BJ (cell line): ENCODE results near the gene DYNC1LI2. TPM values are rescaled to one million over a fixed set of nuclear protein-coding genes. Genes with fewer than 3 reads are reported as not detected.

Source experiments
- CTCF ChIA-PET: fragments of 350-600 bp; formaldehyde crosslinking; extraction: SDS; loops from one replicate; lab custom pipeline; 2021; ENCODE audit warnings: antibody characterized with exemption, inconsistent platforms; lab: Yijun Ruan, JAX
- POLR2A ChIA-PET: fragments of 300-600 bp; sonication (Branson Sonifier 250); formaldehyde crosslinking; extraction: SDS; loops from one replicate; lab custom pipeline; 2021; ENCODE audit warnings: antibody characterized with exemption; lab: Charles Lee
- DNase-seq: peaks from one replicate; pipeline ENCODE4 v3.0.0-alpha.2; 2011; ENCODE audit warnings: low read depth
- H3K27me3 ChIP-seq: 2 replicates; pipeline ENCODE4 v1.6.0; 2011; ENCODE audit warnings: low read length; ENCODE audit not compliant: control insufficient read depth, insufficient read depth
- H3K36me3 ChIP-seq: 2 replicates; pipeline ENCODE4 v1.5.1; 2011; ENCODE audit warnings: low read length; ENCODE audit not compliant: control insufficient read depth, insufficient read depth
- H3K4me3 ChIP-seq: 2 replicates; pipeline ENCODE4 v1.5.1; 2011; ENCODE audit warnings: low read depth, mild to moderate bottlenecking, control low read depth, low read length
- polyA plus RNA-seq: library from polyadenylated mRNA; depleted of rRNA; stranded (reverse); fragments of >200 nt; gene quantifications from 2 replicates; pipeline ENCODE4 v1.2.3, GENCODE V29; 2011
- TF ChIP-seq, protein P1 (sequence below): IDR thresholded peaks from 2 replicates; pipeline ENCODE4 v1.5.1; 2011; ENCODE audit warnings: low read depth, mild to moderate bottlenecking, control low read depth, inconsistent platforms, low read length, moderate library complexity; ENCODE audit not compliant: insufficient read depth

Gene DYNC1LI2
- polyA plus RNA-seq, 1 experiment: 82.0 TPM

DNA sequence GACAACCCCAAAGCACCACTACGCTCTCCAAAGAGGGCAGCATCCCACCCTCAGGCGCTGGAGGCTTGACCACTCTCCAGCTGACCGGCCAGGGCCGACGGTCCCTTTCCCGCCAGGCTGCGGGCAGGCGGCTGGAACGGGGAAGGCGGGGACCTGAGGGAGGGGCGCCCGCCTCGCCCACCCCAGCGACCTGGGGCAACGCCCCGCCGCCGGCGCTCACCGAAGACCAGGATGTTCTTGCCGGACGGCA lies 431 bp downstream of the DYNC1LI2 start:
- H3K27me3 ChIP-seq: no peaks in the 10 kb centered on the region; the same call in 1 of the 2 replicates
- POLR2A ChIA-PET: interaction anchor here (0.6 kb wide), 1 partner anchor 150 kb away, joined by 6 read pairs; no protein-coding TSS in a partner anchor
- H3K36me3 ChIP-seq: peaks cover 7% of the 10 kb centered on the region
- H3K4me3 ChIP-seq: peak overlapping the region; percentile 98
- TF ChIP-seq, protein P1, sequence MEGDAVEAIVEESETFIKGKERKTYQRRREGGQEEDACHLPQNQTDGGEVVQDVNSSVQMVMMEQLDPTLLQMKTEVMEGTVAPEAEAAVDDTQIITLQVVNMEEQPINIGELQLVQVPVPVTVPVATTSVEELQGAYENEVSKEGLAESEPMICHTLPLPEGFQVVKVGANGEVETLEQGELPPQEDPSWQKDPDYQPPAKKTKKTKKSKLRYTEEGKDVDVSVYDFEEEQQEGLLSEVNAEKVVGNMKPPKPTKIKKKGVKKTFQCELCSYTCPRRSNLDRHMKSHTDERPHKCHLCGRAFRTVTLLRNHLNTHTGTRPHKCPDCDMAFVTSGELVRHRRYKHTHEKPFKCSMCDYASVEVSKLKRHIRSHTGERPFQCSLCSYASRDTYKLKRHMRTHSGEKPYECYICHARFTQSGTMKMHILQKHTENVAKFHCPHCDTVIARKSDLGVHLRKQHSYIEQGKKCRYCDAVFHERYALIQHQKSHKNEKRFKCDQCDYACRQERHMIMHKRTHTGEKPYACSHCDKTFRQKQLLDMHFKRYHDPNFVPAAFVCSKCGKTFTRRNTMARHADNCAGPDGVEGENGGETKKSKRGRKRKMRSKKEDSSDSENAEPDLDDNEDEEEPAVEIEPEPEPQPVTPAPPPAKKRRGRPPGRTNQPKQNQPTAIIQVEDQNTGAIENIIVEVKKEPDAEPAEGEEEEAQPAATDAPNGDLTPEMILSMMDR: no peak
- no peak for DNase-seq
- CTCF ChIA-PET: interaction anchor here (0.7 to 3.0 kb wide), 12 partner anchors 11 to 127 kb away, joined by 3 to 41 read pairs (median 4); partner anchors contain the start of gene NAE1

DNA sequence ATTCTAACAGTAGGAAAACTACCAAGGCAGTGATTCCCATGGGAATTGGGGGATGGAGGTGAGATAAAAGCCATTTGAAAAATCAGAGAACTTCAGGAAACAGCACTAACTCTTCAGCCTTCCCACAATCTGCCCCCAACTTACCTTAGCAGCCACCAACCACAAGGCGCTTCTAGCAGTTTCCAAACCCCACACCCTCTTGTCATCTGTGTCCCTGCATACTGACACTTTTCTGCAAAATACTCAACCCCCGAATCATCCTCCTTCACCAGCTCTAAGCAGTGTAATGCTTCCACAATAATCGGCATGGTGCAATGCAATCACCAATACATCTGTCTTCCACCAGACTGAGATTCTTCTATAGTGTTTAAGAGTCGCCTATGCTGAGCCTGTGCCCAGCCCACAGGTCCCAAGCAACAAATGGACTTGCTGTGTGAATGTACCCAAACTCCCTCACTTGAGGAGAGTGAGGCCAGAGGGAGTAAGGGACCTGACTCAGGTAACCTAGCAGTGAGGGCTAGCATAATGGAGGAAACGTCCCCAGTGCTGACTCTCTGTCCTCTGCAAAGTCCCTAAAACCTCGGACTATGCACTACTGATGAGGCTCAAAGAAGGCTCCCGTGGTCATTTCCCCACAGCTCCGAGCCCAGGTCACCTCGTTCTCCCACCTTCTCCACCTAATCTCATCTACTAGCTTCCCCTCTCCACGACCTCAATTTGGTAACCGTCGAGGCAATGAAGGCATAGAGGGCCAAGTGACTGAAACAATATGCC lies 943 bp downstream of the DYNC1LI2 start:
- peaks cover 7% of the 10 kb centered on the region for H3K36me3 ChIP-seq
- TF ChIP-seq, protein P1: no peak
- H3K27me3 ChIP-seq: no peaks in the 10 kb centered on the region; the same call in 1 of the 2 replicates
- no peak for DNase-seq
- H3K4me3 ChIP-seq: peak overlapping the region; percentile 98
- POLR2A ChIA-PET: no interaction called here
- CTCF ChIA-PET: interaction anchor here (0.7 to 3.0 kb wide), 8 partner anchors 10 to 123 kb away, joined by 3 to 41 read pairs (median 5); no protein-coding TSS in a partner anchor

DNA sequence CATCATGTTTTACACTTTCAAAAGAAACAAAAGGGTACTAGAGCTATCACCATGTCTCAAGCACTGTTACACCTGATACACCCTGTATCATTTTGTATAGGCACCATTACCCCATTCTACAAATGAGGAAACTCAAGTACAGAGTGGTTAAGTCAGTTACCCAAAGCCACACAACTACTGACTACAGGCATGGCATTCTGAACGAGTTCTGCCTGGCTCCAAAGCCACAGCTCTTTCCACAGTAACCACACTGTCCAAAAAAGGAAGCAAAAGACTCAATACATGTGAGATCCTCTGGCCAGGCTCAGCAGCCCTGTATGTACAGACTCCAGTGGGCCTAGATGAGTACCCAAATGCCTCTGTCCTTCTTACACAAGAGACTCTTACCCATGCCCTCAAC lies 4.7 kb downstream of the DYNC1LI2 start:
- H3K27me3 ChIP-seq: no peaks in the 10 kb centered on the region
- no peak for DNase-seq
- no peak overlapping the region for H3K4me3 ChIP-seq
- TF ChIP-seq, protein P1: no peak
- POLR2A ChIA-PET: no interaction called here
- H3K36me3 ChIP-seq: peaks cover 11% of the 10 kb centered on the region
- CTCF ChIA-PET: interaction anchor here (1.4 to 1.5 kb wide), 2 partner anchors 84 to 121 kb away, joined by 3 to 4 read pairs; partner anchors contain the start of gene NAE1

DNA sequence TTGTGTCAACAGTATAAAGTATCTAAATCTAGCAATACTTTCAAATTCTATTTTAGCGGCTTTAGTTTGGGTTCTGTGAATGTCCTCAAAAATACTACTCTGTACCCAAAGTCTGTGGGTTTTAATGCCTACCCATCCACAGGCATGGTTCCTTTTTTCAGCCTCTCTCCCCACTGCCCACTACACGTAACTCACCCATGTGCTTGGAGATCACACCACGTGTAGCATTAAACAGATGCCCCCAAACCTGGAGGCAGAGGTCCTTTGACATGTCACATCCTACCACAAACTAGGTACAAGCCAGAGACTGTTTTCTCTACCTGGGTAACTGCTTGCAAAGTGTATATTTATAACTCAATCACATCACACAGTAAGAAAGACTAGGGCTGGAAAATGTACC lies 5.4 kb downstream of the DYNC1LI2 start:
- no peak for DNase-seq
- no peak overlapping the region for H3K4me3 ChIP-seq
- POLR2A ChIA-PET: no interaction called here
- CTCF ChIA-PET: interaction anchor here (1.4 kb wide), 1 partner anchor 85 kb away, joined by 4 read pairs; the partner anchor contains the start of gene NAE1
- peaks cover 11% of the 10 kb centered on the region for H3K36me3 ChIP-seq
- TF ChIP-seq, protein P1: no peak
- H3K27me3 ChIP-seq: no peaks in the 10 kb centered on the region
